Measurements from ENCODE around the gene SEZ6L.

DNA sequence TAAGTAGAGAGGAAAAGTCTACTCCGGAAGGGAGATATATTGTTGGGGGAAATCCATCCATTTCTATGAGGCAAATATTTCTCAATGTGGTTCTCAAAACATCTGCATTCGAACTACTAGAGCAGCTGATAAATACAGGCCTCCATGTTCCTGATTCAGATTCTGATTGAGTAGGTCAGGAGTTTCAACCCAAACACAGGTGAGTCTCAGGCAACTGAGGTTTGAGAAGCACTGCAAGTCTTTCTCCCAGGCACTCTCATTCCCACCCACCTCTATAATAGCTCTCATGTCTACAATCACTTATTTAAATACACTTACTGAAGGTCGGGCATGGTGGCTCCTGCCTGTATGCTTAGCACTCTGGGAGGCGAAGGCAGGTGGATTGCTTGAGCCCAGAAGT is 245.1 kb downstream of the SEZ6L start:
- TF ChIP-seq EGR1 (IDR thresholded peaks at IDR 0.05; ENCODE audit: low read depth) (no peak), YY1 (IDR thresholded peaks at IDR 0.05; ENCODE audit: extremely low read depth, insufficient replicate concordance, low read depth, low read length) (no peak), SP1 (IDR thresholded peaks at IDR 0.05; ENCODE audit: low read depth) (no peak)

Measured in HCT116 (cell line).